Islet precursor cell (in vitro differentiated cells): ENCODE results near the gene GLRA3.

ENCODE experiments used
- DNase-seq: peaks from one replicate; pipeline ENCODE4 v3.0.0-alpha.2; 2018

GLRA3 gene

GRCh38 chr4:174828845-174829701 lies at the start of gene GLRA3:
Gene GLRA3, minus strand, starts transcription at chr4:174829247. Its CDS starts 436 bp downstream, at chr4:174828811.
- DNase-seq = peak; percentile 98

GRCh38 chr4:174874898-174875297 lies 45.9 kb upstream of the GLRA3 start:
- DNase-seq = no peak

GRCh38 chr4:174873931-174874330 lies 44.9 kb upstream of the GLRA3 start:
- DNase-seq = no peak

DNA sequence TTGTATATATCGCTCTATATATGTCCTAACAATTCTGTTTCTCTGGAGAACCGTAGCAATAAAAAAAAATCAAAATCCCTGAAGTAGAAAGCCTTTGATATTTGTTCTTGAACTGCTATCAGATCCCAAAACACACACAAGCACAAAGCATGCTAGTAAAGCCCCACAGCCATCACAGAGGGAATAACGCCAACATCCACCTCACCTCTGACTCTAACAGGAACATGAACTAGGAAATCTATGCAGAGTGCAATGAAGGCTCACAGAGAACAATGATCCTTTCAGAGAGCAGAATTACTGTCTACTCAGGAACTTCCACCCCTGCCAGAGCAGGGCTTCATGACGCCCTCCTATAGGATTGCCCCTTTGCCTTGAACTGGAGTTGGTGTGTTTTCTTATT lies 44.1 kb upstream of the GLRA3 start:
- DNase-seq = peak; percentile 52

GRCh38 chr4:174871407-174871806 lies 42.4 kb upstream of the GLRA3 start:
- no peak for DNase-seq

DNA sequence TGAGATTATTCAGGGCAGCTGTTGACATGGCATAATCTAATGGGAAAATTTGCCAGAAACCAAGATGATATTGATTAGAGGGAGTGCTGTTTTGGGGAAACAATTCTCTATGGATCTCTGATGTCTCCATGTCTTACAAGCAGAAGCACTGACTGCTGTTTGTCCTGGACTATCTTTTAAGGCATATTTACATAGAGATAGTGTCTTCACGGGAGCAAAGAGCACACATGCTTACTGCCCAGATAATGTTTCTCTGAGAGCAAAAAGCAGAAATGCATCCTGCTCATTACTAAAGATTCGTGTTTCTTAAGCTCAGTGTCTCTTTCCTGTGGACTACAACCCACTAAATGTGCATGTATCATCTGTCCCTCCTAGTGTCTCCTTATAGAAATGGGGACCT lies 41.3 kb upstream of the GLRA3 start:
- DNase-seq = no peak

- DNase-seq = no peak
Measured at GRCh38 chr4:174869339-174869738, 40.3 kb upstream of the GLRA3 start.

DNA sequence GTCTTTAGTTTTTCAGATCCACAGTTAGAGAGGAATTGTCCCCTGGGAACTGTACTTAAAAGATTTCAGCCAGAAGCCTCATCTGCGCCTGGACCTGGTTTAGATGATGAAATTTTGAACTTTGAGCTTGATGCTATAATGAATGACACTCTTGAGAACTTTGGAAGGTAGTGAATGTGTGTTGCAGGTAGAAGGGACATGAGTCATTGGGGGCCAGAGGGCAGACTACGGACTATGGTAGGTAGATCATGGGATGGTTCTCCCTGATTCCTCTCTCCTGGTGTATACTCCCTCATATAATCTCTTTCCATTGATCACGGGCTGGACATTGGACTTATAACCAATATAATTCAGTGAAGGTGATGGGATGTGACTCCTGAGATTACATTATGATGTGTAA lies 38.9 kb upstream of the GLRA3 start:
- no peak for DNase-seq

DNA sequence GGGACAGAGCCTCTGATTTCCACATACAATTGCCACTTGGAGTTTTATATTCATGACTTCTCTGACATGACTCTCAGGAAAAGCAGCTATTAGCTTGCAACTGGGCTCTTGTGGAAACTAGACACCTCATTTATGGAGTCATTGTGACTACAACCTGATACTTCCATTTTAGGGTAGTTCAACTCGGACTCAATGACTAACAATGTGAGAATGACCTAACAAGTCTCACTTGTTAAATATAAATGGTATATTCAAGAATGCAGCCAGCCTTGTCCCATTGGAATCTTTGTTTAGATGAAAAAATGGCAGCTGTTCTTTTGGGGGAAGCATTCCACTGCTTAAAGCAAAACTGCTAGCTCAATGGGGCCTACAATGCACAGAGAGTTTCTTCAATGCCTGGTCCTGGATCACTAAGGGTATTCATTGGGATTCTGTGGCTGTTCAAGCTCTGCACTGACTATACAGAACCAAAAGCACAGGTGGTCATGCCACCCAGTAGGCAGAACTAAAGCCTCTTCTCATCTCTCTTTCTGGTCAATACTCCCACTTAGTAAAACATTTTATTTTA lies 36.5 kb upstream of the GLRA3 start:
- DNase-seq = no peak

GRCh38 chr4:174864031-174864430 lies 35.0 kb upstream of the GLRA3 start:
- DNase-seq = no peak

DNA sequence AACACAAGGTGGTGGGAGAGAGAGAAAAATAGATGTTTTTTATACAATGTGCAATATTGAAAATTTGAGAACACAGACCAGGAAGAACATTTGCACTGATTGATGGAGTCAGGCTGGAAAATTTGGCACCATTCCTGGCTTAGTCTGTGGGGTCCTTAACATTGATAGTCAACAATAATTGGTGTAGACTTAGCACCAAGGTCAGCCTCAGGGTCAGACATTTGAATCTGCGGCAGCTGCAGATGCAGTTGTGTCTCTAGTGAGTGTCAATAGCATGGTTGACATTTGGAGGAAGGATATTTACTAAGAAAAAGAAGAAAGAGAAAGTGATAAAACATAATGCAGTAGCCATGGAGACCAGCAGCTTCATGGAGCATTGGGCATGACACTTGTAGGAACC lies 31.5 kb upstream of the GLRA3 start:
- no peak for DNase-seq

DNA sequence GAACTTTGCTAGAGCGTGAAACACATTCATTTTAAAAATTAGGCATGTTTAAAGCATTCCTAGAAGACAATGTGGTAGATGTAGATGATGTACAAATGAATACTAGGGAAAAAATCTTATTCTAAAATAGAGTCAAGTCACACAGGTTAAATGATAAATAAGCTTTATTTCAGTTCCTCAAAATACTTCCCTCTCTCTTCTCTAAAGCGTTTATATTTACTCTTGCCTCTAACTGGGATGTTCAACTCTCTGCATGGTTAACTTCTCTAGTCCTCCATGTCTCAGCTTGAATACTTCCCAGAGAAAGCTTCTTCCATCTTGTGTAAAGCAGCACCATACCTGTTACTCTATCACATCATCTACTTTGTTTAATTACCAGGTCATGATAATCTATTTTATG lies 30.9 kb upstream of the GLRA3 start:
- no peak for DNase-seq

DNA sequence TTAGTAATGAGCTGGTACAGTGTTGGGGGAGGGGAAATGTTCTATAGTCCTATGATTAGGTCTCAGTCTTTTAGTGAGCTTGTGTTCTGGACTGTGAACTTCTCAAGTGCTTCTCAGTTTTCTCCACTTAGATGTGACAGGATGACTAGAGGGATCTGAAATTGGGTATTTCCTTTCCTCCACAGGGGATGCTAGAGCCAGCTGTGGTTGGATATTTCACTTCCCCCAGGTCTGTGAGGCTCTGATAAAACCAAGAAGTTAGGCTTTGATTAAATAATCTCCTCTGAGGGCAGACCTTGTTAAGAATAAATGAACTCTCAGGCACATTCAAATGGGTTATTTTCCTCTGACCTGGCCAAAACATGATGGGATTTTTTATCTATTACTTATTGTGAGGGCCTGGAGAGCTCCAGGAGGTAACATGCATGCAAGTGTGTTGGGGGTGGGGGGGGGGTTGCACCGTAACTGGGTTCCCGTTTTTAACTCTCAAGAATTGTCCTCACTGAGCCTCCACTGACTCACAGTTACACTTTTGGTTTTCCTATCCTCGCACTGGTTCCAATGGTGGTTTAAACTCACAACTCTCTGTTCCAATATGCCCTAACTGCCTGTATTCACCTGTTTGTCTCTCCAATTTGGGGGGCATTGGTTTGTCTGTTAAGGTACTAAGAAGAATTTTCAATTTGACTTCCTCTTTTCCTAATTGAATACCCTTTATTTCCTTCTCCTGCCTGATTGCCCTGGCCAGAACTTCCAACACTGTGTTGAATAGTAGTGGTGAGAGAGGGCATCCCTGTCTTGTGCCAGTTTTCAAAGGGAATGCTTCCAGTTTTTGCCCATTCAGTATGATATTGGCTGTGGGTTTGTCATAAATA lies 28.1 kb upstream of the GLRA3 start:
- DNase-seq = no peak

DNA sequence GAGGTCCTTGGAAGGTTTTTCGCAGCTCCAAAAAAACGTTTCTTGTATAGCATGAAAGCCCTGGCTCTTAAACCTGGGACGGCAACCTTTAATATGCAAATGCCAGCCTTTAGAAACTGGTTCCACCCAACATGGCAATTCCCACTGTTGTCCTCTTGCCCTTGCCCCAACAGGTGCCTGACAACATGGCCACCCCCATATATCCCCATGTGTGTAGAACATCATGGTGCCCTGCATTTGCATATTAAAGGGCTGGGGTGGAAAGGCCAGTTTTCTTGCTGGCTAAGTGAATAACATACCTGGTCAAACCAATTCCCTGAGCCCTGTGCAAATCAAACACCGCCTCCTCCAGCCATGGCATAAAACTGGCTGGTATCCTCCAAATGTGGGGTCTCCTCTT lies 26.0 kb upstream of the GLRA3 start:
- no peak for DNase-seq

GRCh38 chr4:174853629-174854028 lies 24.6 kb upstream of the GLRA3 start:
- no peak for DNase-seq

GRCh38 chr4:174848596-174848995 lies 19.5 kb upstream of the GLRA3 start:
- DNase-seq = no peak

- DNase-seq = no peak
Measured at GRCh38 chr4:174847801-174848427, 18.9 kb upstream of the GLRA3 start.

DNA sequence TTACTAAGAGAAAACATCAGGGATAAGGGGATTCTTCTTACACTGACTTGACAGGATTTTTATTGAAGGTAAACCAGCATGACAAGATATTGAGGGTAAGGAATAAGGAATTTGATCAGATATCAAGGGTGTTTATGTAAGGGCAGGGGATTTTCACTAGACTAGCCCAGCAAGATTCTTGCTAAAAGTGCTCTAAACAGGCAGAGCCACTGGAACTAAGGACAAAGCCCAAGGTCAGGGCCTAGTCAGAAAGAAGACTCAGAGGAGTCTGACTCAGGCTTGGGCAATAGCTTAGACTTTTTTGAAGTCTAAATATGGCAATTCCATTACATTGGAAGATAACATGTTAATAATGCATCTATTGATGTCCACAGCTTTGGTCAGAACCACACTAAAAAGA lies 6.5 kb upstream of the GLRA3 start:
- DNase-seq = no peak

DNA sequence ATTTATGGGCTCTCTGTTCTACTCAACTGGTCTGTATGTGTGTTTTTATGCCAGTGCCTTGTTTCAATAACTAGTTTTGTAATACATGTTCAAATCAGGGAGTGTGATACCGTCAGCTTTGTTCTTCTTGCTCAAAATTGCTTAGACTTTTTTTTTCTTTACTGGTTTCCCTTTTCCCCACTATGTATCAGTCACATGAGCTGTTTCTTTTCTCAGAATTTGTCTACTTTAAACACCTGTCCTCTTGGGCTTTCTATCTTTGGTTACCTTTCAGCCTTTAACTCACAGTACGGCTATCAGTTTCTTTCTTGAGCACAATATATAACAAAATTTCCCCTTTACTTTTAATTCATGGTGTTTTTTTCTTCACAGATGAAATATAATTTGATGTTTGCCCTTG lies 5.4 kb upstream of the GLRA3 start:
- no peak for DNase-seq

- no peak for DNase-seq
Measured at GRCh38 chr4:174826660-174827059, 2.4 kb downstream of the GLRA3 start.

GRCh38 chr4:174815282-174815681 lies 13.8 kb downstream of the GLRA3 start:
- no peak for DNase-seq

GRCh38 chr4:174813292-174813691 lies 15.8 kb downstream of the GLRA3 start:
- DNase-seq = no peak

- no peak for DNase-seq
Measured at GRCh38 chr4:174810834-174811233, 18.2 kb downstream of the GLRA3 start.
